H9 (cell line): ENCODE results near the gene CPLX1. TPM values are rescaled to one million over a fixed set of nuclear protein-coding genes. Genes with fewer than 3 reads are reported as not detected.

ENCODE experiments used
- DNase-seq: peaks from one replicate; pipeline ENCODE4 v3.0.0-alpha.2; 2017
- H2AFZ ChIP-seq: one replicate; pipeline ENCODE4 v1.6.1; 2013; ENCODE audit warnings: mild to moderate bottlenecking, low read length, control low read depth, moderate library complexity
- H2AK5ac ChIP-seq: 2 replicates; pipeline ENCODE4 v1.6.1; 2013; ENCODE audit warnings: low read length, control low read depth, mixed read lengths; ENCODE audit not compliant: insufficient read length
- H2BK120ac ChIP-seq: one replicate; pipeline ENCODE4 v1.6.1; 2013; ENCODE audit warnings: low read depth, mild to moderate bottlenecking, low read length, control low read depth, inconsistent platforms; ENCODE audit not compliant: poor library complexity, severe bottlenecking
- H2BK12ac ChIP-seq: 2 replicates; pipeline ENCODE4 v1.6.1; 2013; ENCODE audit warnings: low read length, control low read depth, mixed read lengths, low read depth; ENCODE audit not compliant: insufficient read length
- H2BK15ac ChIP-seq: 2 replicates; pipeline ENCODE4 v1.6.1; 2013; ENCODE audit warnings: low read depth, low read length, control low read depth
- H2BK20ac ChIP-seq: one replicate; pipeline ENCODE4 v1.6.1; 2013; ENCODE audit warnings: low read depth, mild to moderate bottlenecking, low read length, control low read depth, inconsistent platforms; ENCODE audit not compliant: poor library complexity, severe bottlenecking
- H2BK5ac ChIP-seq: 2 replicates; pipeline ENCODE4 v1.6.1; 2013; ENCODE audit warnings: low read length, control low read depth, mixed read lengths; ENCODE audit not compliant: insufficient read length
- H3K14ac ChIP-seq: 2 replicates; pipeline ENCODE4 v1.6.1; 2013; ENCODE audit warnings: low read length, control low read depth; ENCODE audit not compliant: insufficient read depth
- H3K18ac ChIP-seq: 2 replicates; pipeline ENCODE4 v1.6.1; 2013; ENCODE audit warnings: low read depth, mild to moderate bottlenecking, mixed read lengths, low read length, control low read depth; ENCODE audit not compliant: insufficient read length
- H3K23ac ChIP-seq: 2 replicates; pipeline ENCODE4 v1.6.1; 2013; ENCODE audit warnings: low read length, control low read depth, mixed read lengths, low read depth; ENCODE audit not compliant: insufficient read length
- H3K23me2 ChIP-seq: 2 replicates; pipeline ENCODE4 v1.6.1; 2013; ENCODE audit warnings: low read depth, mild to moderate bottlenecking, mixed read lengths, low read length, control low read depth; ENCODE audit not compliant: insufficient read length, poor library complexity, severe bottlenecking
- H3K27ac ChIP-seq: 2 replicates; pipeline ENCODE4 v1.5.1; 2013; ENCODE audit warnings: low read length, control low read depth, mixed read lengths, low read depth; ENCODE audit not compliant: insufficient read length
- H3K27me3 ChIP-seq: 2 replicates; pipeline ENCODE4 v1.6.1; 2013; ENCODE audit warnings: low read length, control low read depth, inconsistent platforms; ENCODE audit not compliant: insufficient read depth
- H3K4ac ChIP-seq: 2 replicates; pipeline ENCODE4 v1.6.1; 2013; ENCODE audit warnings: low read depth, mild to moderate bottlenecking, control low read depth, inconsistent platforms, low read length, moderate library complexity
- H3K4me1 ChIP-seq: 2 replicates; pipeline ENCODE4 v1.6.1; 2013; ENCODE audit warnings: low read length, control low read depth, inconsistent platforms; ENCODE audit not compliant: insufficient read depth
- H3K4me2 ChIP-seq: 2 replicates; pipeline ENCODE4 v1.6.1; 2013; ENCODE audit warnings: low read length, control low read depth, mixed read lengths; ENCODE audit not compliant: insufficient read length, insufficient read depth
- H3K56ac ChIP-seq: 2 replicates; pipeline ENCODE4 v1.6.1; 2013; ENCODE audit warnings: low read depth, mild to moderate bottlenecking, mixed read lengths, low read length, control low read depth; ENCODE audit not compliant: insufficient read length
- H3K79me1 ChIP-seq: 2 replicates; pipeline ENCODE4 v1.6.1; 2013; ENCODE audit warnings: low read depth, mild to moderate bottlenecking, moderate library complexity, low read length, control low read depth, inconsistent platforms; ENCODE audit not compliant: insufficient read depth, poor library complexity, severe bottlenecking
- H3K79me2 ChIP-seq: 2 replicates; pipeline ENCODE4 v1.6.1; 2013; ENCODE audit warnings: low read length, control low read depth, inconsistent platforms; ENCODE audit not compliant: insufficient read depth
- H3K9ac ChIP-seq: 2 replicates; pipeline ENCODE4 v1.6.1; 2013; ENCODE audit warnings: low read length, control low read depth, mixed read lengths; ENCODE audit not compliant: insufficient read length; ENCODE audit errors: extremely low read depth
- H3K9me3 ChIP-seq: one replicate; pipeline ENCODE4 v1.6.1; 2013; ENCODE audit warnings: low read depth, low read length, inconsistent platforms; ENCODE audit not compliant: control insufficient read depth
- H3T11ph ChIP-seq: one replicate; pipeline ENCODE4 v1.6.1; 2013; ENCODE audit warnings: mild to moderate bottlenecking, low read length, control low read depth, inconsistent platforms
- H4K20me1 ChIP-seq: one replicate; pipeline ENCODE4 v1.6.1; 2013; ENCODE audit not compliant: control insufficient read depth, insufficient read length, insufficient read depth
- H4K5ac ChIP-seq: 2 replicates; pipeline ENCODE4 v1.6.1; 2013; ENCODE audit warnings: low read depth, mild to moderate bottlenecking, mixed read lengths, low read length, control low read depth; ENCODE audit not compliant: insufficient read length
- H4K8ac ChIP-seq: replicated peaks from 2 replicates; pipeline ENCODE4 v1.6.1; 2013; ENCODE audit warnings: low read length, control low read depth, mixed read lengths, low read depth; ENCODE audit not compliant: insufficient read length
- H4K91ac ChIP-seq: 2 replicates; pipeline ENCODE4 v1.6.1; 2013; ENCODE audit warnings: low read depth, mild to moderate bottlenecking, moderate library complexity, mixed read lengths, low read length, control low read depth; ENCODE audit not compliant: insufficient read length
- H3K27ac Mint-ChIP-seq, 3 experiments: 2 replicates in 2 of 3; 3 replicates in 1 of 3; pipeline ENCODE4 v1.8.0; 2020 to 2021; ENCODE audit warnings: mixed read lengths in 3 of 3, mild to moderate bottlenecking in 1 of 3, moderate library complexity in 1 of 3
- H3K27me3 Mint-ChIP-seq: 2 replicates; pipeline ENCODE4 v1.8.0; 2021; ENCODE audit warnings: low read depth, mild to moderate bottlenecking, moderate library complexity, mixed read lengths
- H3K36me3 Mint-ChIP-seq, 3 experiments: 2 replicates in 2 of 3; 3 replicates in 1 of 3; pipeline ENCODE4 v1.8.0; 2020 to 2021; ENCODE audit warnings: low read depth in 3 of 3, mixed read lengths in 3 of 3; ENCODE audit not compliant: insufficient read depth in 1 of 3
- H3K4me1 Mint-ChIP-seq, 2 experiments: 2 replicates each; pipeline ENCODE4 v1.8.0; 2020; ENCODE audit warnings: mixed read lengths in 2 of 2
- H3K4me3 Mint-ChIP-seq, 2 experiments: 2 replicates in 1 of 2; 3 replicates in 1 of 2; pipeline ENCODE4 v1.8.0; 2020 to 2021; ENCODE audit warnings: mild to moderate bottlenecking in 2 of 2, mixed read lengths in 2 of 2, moderate library complexity in 1 of 2
- H3K9me3 Mint-ChIP-seq, 2 experiments: 2 replicates in 1 of 2; 3 replicates in 1 of 2; pipeline ENCODE4 v1.8.0; 2020; ENCODE audit warnings: mild to moderate bottlenecking in 2 of 2, mixed read lengths in 2 of 2, moderate library complexity in 1 of 2
- WGBS: extraction: QIAGEN DNeasy Blood & Tissue Kit; methylation state at CpG from one replicate; pipeline ENCODE4 v1.1.7; 2013; ENCODE audit warnings: missing lambda C conversion rate, low lambda C conversion rate, mixed read lengths; ENCODE audit not compliant: insufficient read length; ENCODE audit errors: extremely low coverage; 5-methylcytosine and 5-hydroxymethylcytosine counted together
- total RNA-seq: library from RNA; stranded (reverse); gene quantifications from 2 replicates; pipeline ENCODE4 v1.2.1, GENCODE V29; 2021
- TF ChIP-seq, protein P1 (sequence below): fragments of 200-600 bp; sonication (generic); conservative IDR thresholded peaks from 3 replicates; pipeline ENCODE4 v1.8.0; 2021; ENCODE audit warnings: antibody characterized with exemption, mild to moderate bottlenecking

Gene CPLX1
- total RNA-seq, 1 experiment from 2014 or later: 0.90 TPM

- Histone ChIP-seq H3K9ac (no peak overlapping the region), H3K79me2 (no peaks in the 10 kb centered on the region), H4K8ac (no peak overlapping the region), H3K4me2 (no peak overlapping the region), H2BK15ac (no peak overlapping the region), H3K23me2 (no peaks in the 10 kb centered on the region), H3T11ph (no peak overlapping the region), H3K27me3 (no peaks in the 10 kb centered on the region; the same call in 1 of the 2 replicates), H2BK120ac (no peak overlapping the region), H3K14ac (no peak overlapping the region; the same call in 1 of the 2 replicates), H2BK20ac (no peak overlapping the region), H4K91ac (no peak overlapping the region), H3K18ac (no peak overlapping the region), H4K5ac (no peak overlapping the region), H2AFZ (no peak overlapping the region), H3K4me1 (no peaks in the 10 kb centered on the region), H3K27ac (no peak overlapping the region), H3K79me1 (no peaks in the 10 kb centered on the region), H3K9me3 (no peaks in the 10 kb centered on the region), H4K20me1 (no peaks in the 10 kb centered on the region), H3K4ac (no peak overlapping the region), H2BK5ac (no peak overlapping the region), H3K56ac (no peak overlapping the region), H2BK12ac (no peak overlapping the region), H3K23ac (no peak overlapping the region), H2AK5ac (no peak overlapping the region)
- H3K9me3 Mint-ChIP-seq: peaks cover 8 to 10% of the 10 kb centered on the region in 2 experiments; a peak in 4 of 5 replicates
- no peaks in the 10 kb centered on the region for H3K4me1 Mint-ChIP-seq
- no CpG with 5 or more reads among the region's 10 CpGs for WGBS
- peaks cover 46% of the 10 kb centered on the region for H3K27me3 Mint-ChIP-seq
- no peak for DNase-seq
- TF ChIP-seq, protein P1, sequence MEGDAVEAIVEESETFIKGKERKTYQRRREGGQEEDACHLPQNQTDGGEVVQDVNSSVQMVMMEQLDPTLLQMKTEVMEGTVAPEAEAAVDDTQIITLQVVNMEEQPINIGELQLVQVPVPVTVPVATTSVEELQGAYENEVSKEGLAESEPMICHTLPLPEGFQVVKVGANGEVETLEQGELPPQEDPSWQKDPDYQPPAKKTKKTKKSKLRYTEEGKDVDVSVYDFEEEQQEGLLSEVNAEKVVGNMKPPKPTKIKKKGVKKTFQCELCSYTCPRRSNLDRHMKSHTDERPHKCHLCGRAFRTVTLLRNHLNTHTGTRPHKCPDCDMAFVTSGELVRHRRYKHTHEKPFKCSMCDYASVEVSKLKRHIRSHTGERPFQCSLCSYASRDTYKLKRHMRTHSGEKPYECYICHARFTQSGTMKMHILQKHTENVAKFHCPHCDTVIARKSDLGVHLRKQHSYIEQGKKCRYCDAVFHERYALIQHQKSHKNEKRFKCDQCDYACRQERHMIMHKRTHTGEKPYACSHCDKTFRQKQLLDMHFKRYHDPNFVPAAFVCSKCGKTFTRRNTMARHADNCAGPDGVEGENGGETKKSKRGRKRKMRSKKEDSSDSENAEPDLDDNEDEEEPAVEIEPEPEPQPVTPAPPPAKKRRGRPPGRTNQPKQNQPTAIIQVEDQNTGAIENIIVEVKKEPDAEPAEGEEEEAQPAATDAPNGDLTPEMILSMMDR: no peak
- H3K27ac Mint-ChIP-seq: no peak overlapping the region
- H3K36me3 Mint-ChIP-seq: peaks cover 0 to 1% (median 0%) of the 10 kb centered on the region in 3 experiments; a peak in 2 of 7 replicates
- H3K4me3 Mint-ChIP-seq: no peak overlapping the region
Observed at GRCh38 chr4:833156-833555, 7.2 kb upstream of the CPLX1 start.
